Motor neuron (in vitro differentiated cells): ENCODE data around the gene FCN3. TPM values are rescaled to one million over a fixed set of nuclear protein-coding genes. Genes with fewer than 3 reads are reported as not detected.

ENCODE experiments used
- ATAC-seq, 8 experiments: fragments of 200-7000 bp; cut with Tn5 transposase; replicated peaks in 6 of 8; 2 replicates each; pipeline ENCODE4 v1.8.0; 2021; ENCODE audit warnings: mild to moderate bottlenecking in 8 of 8, moderate library complexity in 8 of 8
- H3K27ac ChIP-seq, 2 donors: fragments of 250-450 bp; sonication (Bioruptor Pico); 2 replicates each; pipeline ENCODE4 v1.9.0; 2021; ENCODE audit warnings: antibody characterized with exemption in 2 of 2, mild to moderate bottlenecking in 2 of 2, moderate library complexity in 1 of 2
- H3K4me1 ChIP-seq, 2 donors: fragments of 250-450 bp; sonication (Bioruptor Pico); replicated peaks in 1 of 2; 2 replicates each; pipeline ENCODE4 v1.6.1; 2021; ENCODE audit warnings: antibody characterized with exemption in 2 of 2, mild to moderate bottlenecking in 2 of 2, moderate library complexity in 1 of 2
- H3K4me3 ChIP-seq, 5 donors: fragments of 250-450 bp; sonication (Bioruptor Pico); 2 replicates each; pipeline ENCODE4 v1.9.0; 2021; ENCODE audit warnings: antibody characterized with exemption in 5 of 5, mild to moderate bottlenecking in 5 of 5, moderate library complexity in 4 of 5
- WGBS, 10 experiments: fragments of 450-650 bp; shearing (Covaris generic); methylation state at CpG; one replicate each; pipeline ENCODE4 v1.0.0; 2022; 5-methylcytosine and 5-hydroxymethylcytosine counted together
- in situ Hi-C, 9 experiments: fragments of 400-800 bp; cut with MboI; loops; one replicate each; pipeline ENCODE4 v1.15.0; 2021; ENCODE audit warnings: low sequenced_read_pairs in 9 of 9, low pct_unique_long_range_greater_than_20kb in 2 of 9; ENCODE audit not compliant: unreplicated experiment in 9 of 9
- total RNA-seq, 8 experiments: library from RNA; unstranded; fragments of 300-600 nt; gene quantifications; 2 replicates each; pipeline versions ENCODE4 v1.2.3 to v1.2.4, GENCODE V29; 2022

Gene FCN3
- total RNA-seq, 8 experiments from 2014 or later = 0.37 to 10.3 (median 2.3) TPM; not detected in 2

DNA sequence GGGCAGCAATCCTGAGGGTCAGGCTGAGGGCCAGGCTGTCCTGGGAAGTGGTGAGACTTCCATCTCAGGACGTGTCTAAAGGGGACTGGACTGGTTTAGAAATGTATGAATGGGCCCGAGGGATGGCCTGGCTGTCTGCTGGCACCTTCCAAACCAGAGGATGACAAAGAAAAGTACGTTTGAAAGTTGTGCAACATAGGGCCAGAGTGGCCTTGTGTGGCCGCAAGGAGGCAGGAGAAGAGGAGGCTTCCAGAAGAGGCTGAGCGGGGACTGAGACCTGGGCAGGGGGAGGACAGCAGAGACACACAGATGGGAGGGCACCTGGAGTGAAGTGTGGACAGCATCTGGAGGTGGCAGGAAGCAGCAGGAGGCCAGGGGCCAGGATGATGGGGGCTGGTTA, 35.4 kb downstream of the FCN3 start:
- ATAC-seq = no peak
- H3K4me3 ChIP-seq = no peak overlapping the region
- H3K27ac ChIP-seq = peak overlapping the region in 1 of 2 donors; percentile 62
- WGBS, 10 experiments = 24 to 73% (median 67%) methylated on average over 1 to 5 of the region's 5 CpGs; no CpG with 5 or more reads in 1 of the 10 experiments
- in situ Hi-C loops = no loop called here
- H3K4me1 ChIP-seq = peaks cover 5 to 28% of the 10 kb centered on the region in 2 donors

DNA sequence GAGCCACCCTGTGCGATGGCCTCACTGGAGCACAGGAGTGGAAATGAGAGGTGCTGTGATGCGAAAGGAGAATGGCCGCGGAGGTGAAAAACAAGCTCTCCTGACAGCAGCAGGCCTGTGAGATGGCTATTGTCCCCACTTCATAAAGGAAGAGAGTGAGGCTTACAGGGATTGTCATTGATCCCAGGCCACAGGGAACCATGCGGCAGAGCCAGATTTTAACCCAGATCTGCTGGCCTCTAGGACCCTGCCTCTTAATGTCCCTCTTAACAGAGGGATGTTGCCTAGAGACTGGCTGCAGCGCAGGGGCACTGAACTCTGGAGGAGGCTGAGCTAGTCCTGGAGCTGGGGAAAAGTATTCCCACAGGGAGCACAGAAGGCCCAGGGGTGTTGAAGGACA, 35.9 kb downstream of the FCN3 start:
- ATAC-seq = peak in 4 of 8 experiments; percentile 13 to 45 (median 23)

DNA sequence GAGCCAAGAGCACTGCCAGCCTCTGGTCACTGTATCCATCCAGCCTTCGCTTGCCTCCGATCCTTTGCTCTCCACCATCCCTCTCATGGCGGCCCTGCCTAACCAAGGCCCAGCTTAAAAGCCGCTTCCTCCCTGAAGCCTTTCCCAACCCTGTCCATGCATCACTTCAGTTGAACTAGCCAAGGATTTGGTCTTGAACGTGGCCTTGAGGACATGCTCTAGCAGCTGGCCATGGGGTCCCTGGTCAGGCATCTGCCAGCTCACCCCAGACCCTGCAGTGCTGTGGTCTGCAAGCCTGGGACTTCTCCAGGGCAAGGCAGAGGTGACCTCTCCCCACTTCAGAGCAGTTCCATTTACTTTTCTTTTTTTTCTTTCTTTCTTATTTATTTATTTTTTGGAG, 37.9 kb downstream of the FCN3 start:
- WGBS, 10 experiments = 80 to 100% (median 100%) methylated on average over 1 to 5 of the region's 5 CpGs; no CpG with 5 or more reads in 4 of the 10 experiments
- ATAC-seq = no peak
- in situ Hi-C loops = no loop called here
- no peak overlapping the region for H3K27ac ChIP-seq
- no peak overlapping the region for H3K4me3 ChIP-seq
- peaks cover 5 to 15% of the 10 kb centered on the region in 2 donors for H3K4me1 ChIP-seq

More for the DNA sequence above, 35.9 kb downstream of the FCN3 start:
- Histone ChIP-seq H3K27ac (peak overlapping the region in 1 of 2 donors; percentile 62), H3K4me1 (peaks cover 5 to 28% of the 10 kb centered on the region in 2 donors), H3K4me3 (no peak overlapping the region)
- in situ Hi-C loops = no loop called here
- 38 to 100% (median 63%) methylated on average over 1 to 5 of the region's 6 CpGs; no CpG with 5 or more reads in 4 of the 10 experiments for WGBS, 10 experiments

DNA sequence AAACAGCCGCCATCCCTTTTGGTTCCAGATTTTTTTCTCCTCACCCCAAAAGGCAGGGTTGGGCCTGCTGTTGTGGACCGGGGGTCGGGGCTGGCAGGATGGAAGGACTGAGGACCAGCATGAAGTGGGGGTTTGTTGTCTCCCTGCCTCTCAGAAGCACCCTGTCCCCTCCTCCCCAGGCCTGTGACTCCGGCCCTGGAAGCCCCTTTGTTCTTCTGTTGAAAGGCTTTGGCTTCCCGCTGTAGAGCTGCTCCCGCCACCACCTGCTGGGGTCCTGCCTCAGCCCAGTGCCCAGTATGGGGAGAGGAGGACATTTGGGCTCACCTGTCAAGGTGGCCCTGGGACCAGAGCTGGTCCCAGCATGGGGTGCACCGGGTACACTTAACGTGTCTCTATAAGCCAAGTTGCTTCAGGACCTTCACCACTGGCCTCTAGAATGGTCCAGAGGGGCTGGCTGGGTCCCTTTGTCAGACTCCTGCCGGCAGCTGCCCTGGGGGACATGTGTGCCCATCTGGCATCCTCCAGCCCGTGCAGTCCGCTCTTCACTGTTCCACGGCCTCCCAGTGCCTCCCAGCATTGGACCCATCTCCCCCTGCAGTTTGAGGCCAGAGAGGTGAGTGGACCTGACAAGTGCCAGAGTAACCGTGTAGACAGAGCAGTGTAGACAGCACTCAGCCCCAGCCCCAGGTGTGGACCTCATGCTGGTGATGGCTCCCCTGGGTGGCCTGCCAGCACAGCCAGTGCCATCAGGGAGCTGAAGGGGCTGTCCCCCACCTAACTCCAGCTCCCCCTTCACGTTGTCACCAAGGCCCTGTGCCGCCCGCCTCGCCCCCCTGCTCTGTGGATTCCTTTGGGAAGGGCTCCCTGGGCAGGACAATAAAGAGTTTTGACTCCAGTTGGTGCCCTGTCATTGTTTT, 38.9 kb downstream of the FCN3 start:
- ATAC-seq = no peak
- Histone ChIP-seq H3K4me1 (peaks cover 5 to 11% of the 10 kb centered on the region in 2 donors), H3K27ac (no peak overlapping the region), H3K4me3 (no peak overlapping the region)
- in situ Hi-C loops = no loop called here
- WGBS, 10 experiments = 85 to 100% (median 89%) methylated on average over 3 to 13 of the region's 17 CpGs; no CpG with 5 or more reads in 4 of the 10 experiments

DNA sequence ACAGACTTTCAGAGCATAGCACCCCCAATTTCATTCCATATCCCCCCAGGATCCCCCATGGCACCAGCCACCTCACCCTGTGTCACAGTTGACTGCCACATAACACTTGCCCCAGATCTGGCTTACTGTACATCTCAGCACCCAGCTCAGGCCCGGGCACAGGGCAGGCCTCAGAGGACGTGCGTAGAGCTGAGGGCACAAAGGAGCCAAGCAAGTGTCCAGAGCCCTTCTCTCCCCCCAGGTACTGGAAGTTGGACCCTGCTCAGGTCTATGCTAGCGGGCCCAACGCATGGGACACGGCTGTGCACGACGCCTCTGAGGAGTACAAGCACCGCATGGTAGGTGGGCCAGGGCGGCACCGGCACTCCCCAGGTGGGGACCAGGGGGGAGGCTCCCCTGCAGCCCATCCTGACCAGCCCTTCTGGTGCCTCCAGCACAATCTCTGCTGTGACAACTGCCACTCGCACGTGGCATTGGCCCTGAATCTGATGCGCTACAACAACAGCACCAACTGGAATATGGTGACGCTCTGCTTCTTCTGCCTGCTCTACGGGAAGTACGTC, 40.8 kb downstream of the FCN3 start:
- in situ Hi-C loops = no loop called here
- 87 to 100% (median 94%) methylated on average over 2 to 8 of the region's 17 CpGs; no CpG with 5 or more reads in 6 of the 10 experiments for WGBS, 10 experiments
- no peak overlapping the region for H3K4me3 ChIP-seq
- no peak for ATAC-seq
- H3K4me1 ChIP-seq = peaks cover 3 to 4% of the 10 kb centered on the region in 2 donors
- no peak overlapping the region for H3K27ac ChIP-seq

DNA sequence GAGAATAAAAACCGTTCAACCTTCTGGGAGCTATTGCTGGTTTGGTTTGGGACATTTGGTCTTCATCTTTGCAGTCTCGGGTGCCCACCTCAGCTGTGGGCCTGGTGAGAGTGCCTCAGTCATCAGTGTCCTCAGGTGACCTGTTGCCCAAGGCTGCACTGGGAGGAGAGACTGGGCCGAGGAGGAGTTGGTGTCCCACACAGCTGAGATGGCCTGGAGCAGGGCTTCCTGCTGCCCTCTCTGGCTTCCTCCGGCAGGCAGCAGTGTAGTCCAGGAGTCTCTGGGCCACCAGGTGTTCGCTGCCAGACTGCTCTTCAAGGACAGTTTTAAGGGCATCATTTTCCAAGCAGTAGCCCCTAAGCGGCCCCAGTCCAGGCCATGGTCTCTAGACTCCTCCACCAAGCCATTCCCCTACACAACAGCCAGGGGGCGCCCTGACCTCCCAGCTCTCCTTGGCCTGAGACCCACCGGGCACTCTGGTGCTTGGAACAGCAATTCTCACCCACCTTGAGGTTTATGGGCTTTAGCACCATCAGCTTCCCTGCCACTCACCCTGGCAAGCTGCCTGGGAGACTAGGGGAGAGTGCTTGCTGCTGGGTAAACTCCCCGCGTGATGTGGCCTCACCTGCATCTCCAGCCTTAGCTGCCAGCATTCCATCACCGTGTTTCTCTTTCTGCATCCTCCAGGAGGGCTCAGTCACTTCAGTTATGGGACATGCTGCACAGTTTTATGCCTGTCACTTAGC, 41.9 kb downstream of the FCN3 start:
- no peak overlapping the region for H3K4me3 ChIP-seq

DNA sequence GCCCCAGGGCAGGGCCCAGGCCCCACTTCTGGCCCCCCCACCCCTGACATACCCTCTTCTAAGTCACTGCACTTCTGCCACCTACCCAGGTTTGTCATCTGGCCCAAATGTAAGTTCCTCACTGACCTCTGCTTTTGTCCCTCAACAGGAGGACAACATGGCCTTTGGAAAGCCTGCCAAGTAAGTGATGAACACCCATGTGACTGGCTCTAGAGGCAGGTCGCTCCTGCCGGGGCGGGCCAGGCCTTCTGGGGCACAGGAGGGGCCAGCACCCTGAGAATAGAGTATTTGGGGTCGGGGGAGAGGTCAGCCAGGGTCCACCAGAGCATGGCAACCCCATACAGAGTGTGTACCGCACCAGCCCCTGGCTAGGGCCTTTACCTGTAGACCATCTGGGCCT, 42.7 kb downstream of the FCN3 start:
- in situ Hi-C loops = no loop called here
- no peak overlapping the region for H3K4me3 ChIP-seq
- 80 to 100% (median 100%) methylated on average over 1 to 3 of the region's 5 CpGs; no CpG with 5 or more reads in 7 of the 10 experiments for WGBS, 10 experiments
- no peaks in the 10 kb centered on the region for H3K4me1 ChIP-seq
- no peak for ATAC-seq
- H3K27ac ChIP-seq = no peak overlapping the region

More for the DNA sequence above, 41.9 kb downstream of the FCN3 start:
- no peaks in the 10 kb centered on the region for H3K4me1 ChIP-seq
- WGBS, 10 experiments = 20 to 100% (median 85%) methylated on average over 1 to 10 of the region's 11 CpGs; no CpG with 5 or more reads in 3 of the 10 experiments
- in situ Hi-C loops = no loop called here
- ATAC-seq = peak; percentile 73 to 95 (median 79)
- no peak overlapping the region for H3K27ac ChIP-seq

DNA sequence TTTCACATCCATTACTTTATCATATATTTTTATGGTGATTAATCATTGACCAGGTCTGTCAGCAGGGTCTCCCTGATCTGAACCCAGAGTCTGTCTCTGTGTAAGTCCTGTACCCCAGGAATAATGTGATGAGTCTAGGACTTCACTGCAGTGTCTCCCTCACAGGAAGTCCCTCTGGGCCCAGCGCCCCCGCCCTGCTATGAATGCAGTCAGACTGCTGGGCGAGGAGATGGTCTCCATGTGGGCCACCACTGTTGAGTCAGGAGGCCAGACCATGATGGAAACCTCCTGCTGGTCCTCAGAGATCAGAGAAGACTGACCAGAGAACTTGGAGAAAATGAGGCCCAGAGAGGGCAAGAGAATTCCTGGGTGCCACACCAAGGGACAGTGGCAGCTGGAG, 43.2 kb downstream of the FCN3 start:
- no peak overlapping the region for H3K4me3 ChIP-seq
- WGBS, 10 experiments = 68 to 100% (median 97%) methylated on average over 2 to 3 of the region's 3 CpGs; no CpG with 5 or more reads in 6 of the 10 experiments
- in situ Hi-C loops = no loop called here
- H3K27ac ChIP-seq = no peak overlapping the region
- peak in 2 of 8 experiments; percentile 19 to 21 for ATAC-seq
- no peaks in the 10 kb centered on the region for H3K4me1 ChIP-seq

DNA sequence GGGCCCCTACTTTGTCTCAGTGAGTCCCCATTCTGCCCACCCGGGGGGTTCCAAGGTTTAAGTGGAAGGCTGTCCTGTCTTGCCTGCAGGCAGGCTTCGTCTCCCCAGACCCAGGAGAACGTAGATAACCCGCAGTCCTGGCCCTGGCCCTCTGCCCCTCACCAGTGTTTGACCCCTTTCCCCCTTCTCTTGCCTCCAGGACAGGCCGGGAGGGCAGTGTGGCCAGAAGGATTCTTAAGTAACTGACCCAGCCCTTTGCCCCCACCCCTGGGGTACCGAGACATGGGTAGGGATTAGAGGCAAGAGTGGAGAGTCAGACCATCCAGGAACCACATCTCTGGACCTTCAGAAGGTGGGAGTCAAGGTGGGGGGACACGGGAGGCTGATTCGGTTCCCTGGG, 43.8 kb downstream of the FCN3 start:
- ATAC-seq = no peak
- 88 to 92% (median 92%) methylated on average over 2 to 5 of the region's 8 CpGs; no CpG with 5 or more reads in 6 of the 10 experiments for WGBS, 10 experiments
- Histone ChIP-seq H3K4me3 (no peak overlapping the region), H3K27ac (no peak overlapping the region), H3K4me1 (no peaks in the 10 kb centered on the region)
- in situ Hi-C loops = no loop called here

DNA sequence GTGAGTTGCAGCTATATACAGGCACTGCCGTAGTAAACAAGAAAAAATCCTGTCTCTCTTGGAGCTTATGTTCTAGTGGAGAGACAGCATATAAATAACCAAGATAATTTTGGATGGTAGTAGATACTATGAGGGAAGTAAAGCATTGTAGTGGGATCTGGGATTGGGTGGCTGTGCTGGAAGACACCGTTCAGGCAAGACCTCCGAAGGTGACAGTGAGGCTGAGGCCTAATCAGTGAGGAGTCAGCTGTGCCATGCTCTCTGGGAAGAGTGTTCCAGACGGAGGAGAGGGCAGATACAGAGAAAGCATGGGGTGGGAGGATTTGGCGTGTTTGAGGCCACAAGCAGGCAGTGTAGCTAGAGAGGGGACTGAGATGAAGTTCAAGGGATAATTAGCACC, 46.7 kb downstream of the FCN3 start:
- H3K27ac ChIP-seq = no peak overlapping the region
- WGBS, 10 experiments = 57 to 100% (median 92%) methylated on average over 1 to 5 of the region's 5 CpGs; no CpG with 5 or more reads in 2 of the 10 experiments
- H3K4me1 ChIP-seq = peaks cover 7 to 8% of the 10 kb centered on the region in 2 donors
- no peak for ATAC-seq
- no peak overlapping the region for H3K4me3 ChIP-seq
- in situ Hi-C loops = loop anchor here in 1 of 9 experiments (10.0 kb wide), 1 partner anchor 57 kb away; the partner anchor contains the start of gene CD164L2

DNA sequence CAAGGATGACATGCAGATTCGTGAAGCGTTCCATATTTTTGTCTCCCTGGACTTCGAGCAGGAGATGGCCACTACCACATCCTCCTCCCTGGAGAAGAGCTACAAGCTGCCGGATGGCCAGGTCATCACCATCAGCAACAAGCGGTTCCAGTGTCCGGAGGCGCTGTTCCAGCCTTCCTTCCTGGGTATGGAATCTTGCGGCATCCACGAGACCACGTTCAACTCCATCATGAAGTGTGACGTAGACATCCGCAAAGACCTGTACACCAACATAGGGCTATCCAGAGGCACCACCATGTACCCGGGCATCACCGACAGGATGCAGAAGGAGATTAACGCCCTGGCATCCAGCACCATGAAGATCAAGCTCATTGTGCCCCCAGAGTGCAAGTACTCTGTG, 49.3 kb downstream of the FCN3 start:
- WGBS, 10 experiments = 73 to 100% (median 95%) methylated on average over 2 to 14 of the region's 15 CpGs; no CpG with 5 or more reads in 2 of the 10 experiments
- no peak for ATAC-seq
- in situ Hi-C loops = loop anchor here in 1 of 9 experiments (10.0 kb wide), 1 partner anchor 60 kb away; the partner anchor contains the start of gene CD164L2
- Histone ChIP-seq H3K4me1 (peaks cover 13% of the 10 kb centered on the region in 2 donors), H3K4me3 (no peak overlapping the region), H3K27ac (no peak overlapping the region)

DNA sequence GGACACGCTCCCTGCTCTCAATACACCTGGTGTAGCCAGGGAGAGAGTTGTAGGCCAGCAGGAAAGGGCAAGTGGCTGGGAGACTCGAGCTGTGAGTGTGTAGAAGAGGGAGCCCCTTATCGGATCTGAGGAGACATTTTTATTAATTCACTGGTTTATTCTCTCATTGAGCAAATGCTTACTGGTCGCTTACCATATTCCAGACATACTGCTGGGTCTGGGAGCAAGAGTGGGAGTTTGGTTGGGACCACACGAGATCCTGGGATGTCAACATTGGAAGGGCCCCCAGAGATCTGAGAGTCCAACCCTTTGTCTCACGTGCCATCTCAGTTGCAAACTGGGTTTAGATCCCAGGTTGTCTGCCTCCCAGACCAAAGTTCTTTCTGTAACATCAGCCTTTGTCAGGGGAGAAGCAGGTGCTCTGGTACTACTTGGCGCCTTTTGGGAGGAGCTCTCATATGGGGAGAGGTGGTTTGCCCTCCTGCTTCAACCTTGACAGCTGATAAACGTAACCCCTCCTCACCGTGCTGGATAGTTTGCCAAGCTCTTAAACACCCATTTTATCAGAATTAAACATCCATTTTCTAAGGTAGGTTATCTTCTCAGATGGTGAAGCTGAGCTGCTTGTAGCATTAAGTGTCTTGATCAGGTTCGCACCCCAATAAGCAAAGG, 51.9 kb downstream of the FCN3 start:
- H3K4me3 ChIP-seq = peak overlapping the region; percentile 66 to 97 (median 91)
- ATAC-seq = no peak
- H3K4me1 ChIP-seq = peaks cover 23 to 26% of the 10 kb centered on the region in 2 donors
- peak overlapping the region; percentile 93 to 95 for H3K27ac ChIP-seq
- 0 to 60% (median 7%) methylated on average over 1 to 10 of the region's 10 CpGs for WGBS, 10 experiments
- in situ Hi-C loops = loop anchor here in 5 of 9 experiments (10.0 to 25.0 kb wide), 3 partner anchors 62 to 340 kb away; partner anchors contain the start of genes AHDC1 (in 3 of the 5), CD164L2 (in 1 of the 5) and IFI6 (in 1 of the 5)
